ENCODE results near the gene OCSTAMP. TPM values are rescaled to one million over a fixed set of nuclear protein-coding genes. Genes with fewer than 3 reads are reported as not detected.

OCSTAMP gene
- not detected for total RNA-seq
- not detected for polyA plus RNA-seq
- long read RNA-seq, donor 1 = 0 reads
- long read RNA-seq, donor 2 = 0 reads
- long read RNA-seq, donor 3 = 0 reads

- no peak for TF ChIP-seq CTCF (IDR thresholded peaks at IDR 0.05)
- Histone ChIP-seq H3K27ac (no peak within 1 kb of the TSS), H3K36me3 (no peaks in the 10 kb centered on the region), H3K4me1 (peaks cover 0 to 25% (median 0%) of the 10 kb centered on the region in 9 donors), H3K4me3 (no peak within 1 kb of the TSS), H3K27me3 (peaks cover 0 to 19% (median 8%) of the 10 kb centered on the region in 7 donors), H3K9me3 (no peaks in the 10 kb centered on the region)
- 72 to 76% methylated on average over 9 of the region's 9 CpGs for WGBS, 2 donors
- no peak for ATAC-seq
- intact Hi-C loops (cut with DNase I) = no loop called here
- DNase-seq = no peak
These were observed at the start of gene OCSTAMP for GRCh38 chr20:46550461-46550860. Gene OCSTAMP, minus strand, starts transcription at chr20:46550654. Its CDS starts 94 bp downstream, at chr20:46550560.

- Histone ChIP-seq H3K9me3 (no peaks in the 10 kb centered on the region), H3K4me3 (no peak overlapping the region), H3K36me3 (no peaks in the 10 kb centered on the region), H3K27ac (no peak overlapping the region), H3K4me1 (peaks cover 0 to under 1% (median 0%) of the 10 kb centered on the region in 9 donors), H3K27me3 (peaks cover 0 to 2% (median 0%) of the 10 kb centered on the region in 7 donors)
- ATAC-seq (no peak), DNase-seq (no peak)
- TF ChIP-seq CTCF (IDR thresholded peaks at IDR 0.05) = no peak
- WGBS, 2 donors = 86 to 87% methylated on average over 8 of the region's 8 CpGs
- intact Hi-C loops (cut with DNase I) = no loop called here
These were observed 49.0 kb upstream of the OCSTAMP start for GRCh38 chr20:46599227-46599987.

GRCh38 chr20:46595933-46596332 lies 45.5 kb upstream of the OCSTAMP start:
- Histone ChIP-seq H3K4me1 (peaks cover 0 to under 1% (median 0%) of the 10 kb centered on the region in 9 donors), H3K27me3 (peaks cover 0 to 2% (median 0%) of the 10 kb centered on the region in 7 donors), H3K9me3 (peaks cover 0 to 6% (median 0%) of the 10 kb centered on the region in 11 donors), H3K27ac (no peak overlapping the region), H3K36me3 (no peaks in the 10 kb centered on the region), H3K4me3 (no peak overlapping the region)
- TF ChIP-seq CTCF (IDR thresholded peaks at IDR 0.05) = no peak
- intact Hi-C loops (cut with DNase I) = no loop called here
- WGBS, 2 donors = 89 to 90% methylated on average over 8 of the region's 8 CpGs
- DNase-seq (no peak), ATAC-seq (no peak)

GRCh38 chr20:46594725-46595124 lies 44.3 kb upstream of the OCSTAMP start:
- 49 to 55% methylated on average over 2 of the region's 2 CpGs for WGBS, 2 donors
- intact Hi-C loops (cut with DNase I) = no loop called here

More at GRCh38 chr20:46594725-46595124, 44.3 kb upstream of the OCSTAMP start:
- Histone ChIP-seq H3K4me3 (no peak overlapping the region), H3K9me3 (peaks cover 0 to 7% (median 0%) of the 10 kb centered on the region in 11 donors), H3K4me1 (peaks cover 0 to 3% (median 0%) of the 10 kb centered on the region in 9 donors), H3K27ac (no peak overlapping the region), H3K27me3 (peaks cover 0 to 2% (median 0%) of the 10 kb centered on the region in 7 donors), H3K36me3 (no peaks in the 10 kb centered on the region)
- ATAC-seq (no peak), DNase-seq (no peak)
- TF ChIP-seq CTCF (IDR thresholded peaks at IDR 0.05) = no peak
